ENCODE data around the gene ROBO3.

- TF ChIP-seq POLR2AphosphoS5 (IDR thresholded peaks at IDR 0.05; ENCODE audit: low read depth, low read length): no peak
- no peak for TF ChIP-seq SIN3A (IDR thresholded peaks at IDR 0.05; ENCODE audit: borderline replicate concordance, insufficient read depth, low read length)
Observed at GRCh38 chr11:124890683-124891372, 25.6 kb downstream of the ROBO3 start.
